Airway epithelial cell (primary cell): ENCODE results near the gene ANGPT4. TPM values are rescaled to one million over a fixed set of nuclear protein-coding genes. Genes with fewer than 3 reads are reported as not detected.

ENCODE experiments used
- total RNA-seq: library from RNA; depleted of rRNA; stranded (reverse); fragments of >200 nt; gene quantifications from 2 replicates; pipeline ENCODE4 v1.2.3, GENCODE V29; 2015

The ANGPT4 gene, protein sequence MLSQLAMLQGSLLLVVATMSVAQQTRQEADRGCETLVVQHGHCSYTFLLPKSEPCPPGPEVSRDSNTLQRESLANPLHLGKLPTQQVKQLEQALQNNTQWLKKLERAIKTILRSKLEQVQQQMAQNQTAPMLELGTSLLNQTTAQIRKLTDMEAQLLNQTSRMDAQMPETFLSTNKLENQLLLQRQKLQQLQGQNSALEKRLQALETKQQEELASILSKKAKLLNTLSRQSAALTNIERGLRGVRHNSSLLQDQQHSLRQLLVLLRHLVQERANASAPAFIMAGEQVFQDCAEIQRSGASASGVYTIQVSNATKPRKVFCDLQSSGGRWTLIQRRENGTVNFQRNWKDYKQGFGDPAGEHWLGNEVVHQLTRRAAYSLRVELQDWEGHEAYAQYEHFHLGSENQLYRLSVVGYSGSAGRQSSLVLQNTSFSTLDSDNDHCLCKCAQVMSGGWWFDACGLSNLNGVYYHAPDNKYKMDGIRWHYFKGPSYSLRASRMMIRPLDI
- total RNA-seq, result not detected in 2 replicates

DNA sequence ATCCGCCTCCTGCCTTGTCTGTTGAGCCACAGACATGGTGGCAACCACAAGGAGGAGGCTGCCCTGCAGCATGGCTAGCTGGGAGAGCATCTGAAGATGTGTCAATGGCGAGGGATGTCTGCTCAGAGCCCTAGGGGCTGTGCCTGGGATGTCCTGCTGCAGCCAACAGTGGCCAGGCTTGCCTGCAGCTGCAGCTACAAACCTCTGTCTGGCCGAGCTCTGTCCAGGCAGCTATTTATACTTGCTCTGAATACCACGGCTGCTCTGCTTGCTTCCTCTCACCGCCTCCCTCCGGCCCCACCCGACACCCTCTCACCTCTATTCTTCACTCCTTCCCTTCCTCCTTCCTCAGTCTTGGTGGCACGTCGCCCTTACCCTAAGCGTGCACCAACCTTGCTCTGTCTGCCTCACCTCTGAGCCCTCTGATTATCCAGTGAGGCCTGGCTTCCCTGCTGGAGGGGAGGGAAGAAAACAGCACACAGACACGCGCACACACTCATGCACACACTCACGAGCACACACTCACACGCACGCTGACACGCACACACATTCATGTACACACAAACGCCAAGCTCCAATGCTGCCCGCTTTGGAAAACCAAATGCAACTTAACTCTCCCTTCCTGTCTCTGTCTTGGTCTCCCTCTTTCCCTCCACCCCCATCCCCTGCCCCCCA, at the start of gene ANGPT4:
ANGPT4 (minus strand) TSS at position 210 of the 675 bp plus-strand sequence; CDS start at position 90, 120 bp downstream.

DNA sequence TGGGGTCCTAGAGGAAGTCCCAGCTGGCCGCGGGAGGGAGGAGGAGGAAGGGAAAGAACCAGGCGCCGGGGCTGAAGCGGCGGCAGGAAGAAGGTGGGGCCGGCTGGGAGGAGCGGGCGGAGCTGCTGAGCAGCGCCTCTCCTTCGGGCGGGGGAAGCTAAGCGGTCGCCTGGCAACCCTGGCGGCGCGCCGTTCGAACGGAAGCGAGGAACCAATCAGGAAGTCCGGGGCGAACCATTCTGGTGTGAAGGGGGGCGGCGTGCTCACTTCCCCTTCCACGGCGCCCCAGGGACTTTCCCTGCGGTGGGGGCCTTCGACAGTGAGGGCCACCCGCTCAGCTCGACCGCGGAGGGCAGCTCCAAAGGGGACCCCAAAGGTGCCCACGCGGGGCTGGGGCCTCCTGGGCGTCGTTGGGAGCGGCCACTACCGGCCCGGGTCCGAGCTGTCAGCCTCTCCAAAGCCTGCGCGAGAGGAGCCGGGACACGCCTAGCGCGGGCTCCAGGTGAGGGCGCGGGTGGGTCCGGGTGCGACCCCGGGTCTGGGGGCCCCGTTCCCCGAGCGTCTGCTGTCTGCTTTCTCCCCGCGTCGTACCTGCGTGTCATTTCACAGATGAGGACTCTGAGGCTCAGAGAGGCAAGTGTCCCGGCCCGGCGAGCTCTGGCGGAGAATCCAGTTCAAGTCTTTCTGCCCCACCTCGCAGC, 82.5 kb downstream of the ANGPT4 start, which contains the start of gene FAM110A:
FAM110A (plus strand) TSS at position 266 of the 701 bp plus-strand sequence. CDS start 11,090 bp downstream, outside the sequence.

Other genes with a start within 250 kb of the ANGPT4 start
- gene SCRT2, start 240.5 kb downstream of the ANGPT4 start, total RNA-seq, result not detected in 2 replicates
- 0.42 and 0.71 TPM in 2 replicates for gene SLC52A3, start 147.8 kb downstream of the ANGPT4 start, total RNA-seq
- gene FAM110A, start 82.6 kb downstream of the ANGPT4 start, total RNA-seq, result 29.8 and 31.1 TPM in 2 replicates
- gene RSPO4, start 86.0 kb upstream of the ANGPT4 start, total RNA-seq, result not detected in 2 replicates
- gene PSMF1, start 202.3 kb upstream of the ANGPT4 start, total RNA-seq, result 106 and 131 TPM in 2 replicates